NCI-H128 (cell line): ENCODE data around the gene ACACB.

Experiments
- DNase-seq: peaks from one replicate; lab custom pipeline; 2025; ENCODE audit not compliant: unreplicated experiment; lab: John Stamatoyannopoulos, UW

Gene ACACB

DNA sequence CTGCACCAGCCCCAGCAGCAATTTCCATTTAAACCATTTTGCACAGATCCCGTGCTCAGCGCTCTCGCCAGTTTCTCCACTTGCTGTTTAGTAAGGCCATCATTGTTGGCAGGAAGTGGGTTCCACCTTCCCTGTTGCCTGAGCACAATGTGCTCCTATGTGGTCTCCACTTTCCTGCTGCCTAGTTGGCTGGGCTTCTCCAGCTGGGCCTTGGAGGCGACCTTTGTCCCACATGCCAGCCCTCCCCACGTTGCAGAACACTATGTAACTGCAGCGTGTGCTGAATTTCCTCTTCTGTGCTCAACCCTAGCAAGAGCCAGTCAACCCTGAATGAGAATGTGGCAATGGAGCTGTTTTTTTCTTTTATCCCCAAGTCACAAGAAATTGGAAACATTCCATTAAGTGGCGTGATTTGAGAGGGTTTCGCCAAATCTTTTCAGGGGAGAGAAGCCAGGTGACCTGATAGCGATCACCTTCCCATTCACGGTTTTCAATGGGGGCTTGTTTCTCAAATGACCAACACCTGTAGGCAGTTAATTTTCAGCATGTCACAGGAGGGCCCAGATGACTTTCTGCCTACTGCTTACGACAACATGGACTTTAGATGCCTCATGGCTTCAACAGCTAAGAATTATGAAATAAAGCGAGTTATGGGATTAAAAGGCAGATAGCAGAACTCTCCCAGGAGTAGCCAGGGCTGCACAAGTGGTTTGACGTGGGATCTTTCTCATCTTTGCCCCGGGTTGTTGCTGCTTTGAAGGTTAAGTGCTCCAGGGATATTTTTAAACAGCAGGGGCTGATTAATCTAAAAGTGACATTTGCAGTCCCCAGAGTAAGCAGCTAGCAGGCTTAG, at the start of gene ACACB:
Gene ACACB, plus strand, starts transcription at position 830 of the 853 bp plus-strand sequence. CDS start 22,819 bp downstream, outside the sequence.
- DNase-seq = no peak

DNA sequence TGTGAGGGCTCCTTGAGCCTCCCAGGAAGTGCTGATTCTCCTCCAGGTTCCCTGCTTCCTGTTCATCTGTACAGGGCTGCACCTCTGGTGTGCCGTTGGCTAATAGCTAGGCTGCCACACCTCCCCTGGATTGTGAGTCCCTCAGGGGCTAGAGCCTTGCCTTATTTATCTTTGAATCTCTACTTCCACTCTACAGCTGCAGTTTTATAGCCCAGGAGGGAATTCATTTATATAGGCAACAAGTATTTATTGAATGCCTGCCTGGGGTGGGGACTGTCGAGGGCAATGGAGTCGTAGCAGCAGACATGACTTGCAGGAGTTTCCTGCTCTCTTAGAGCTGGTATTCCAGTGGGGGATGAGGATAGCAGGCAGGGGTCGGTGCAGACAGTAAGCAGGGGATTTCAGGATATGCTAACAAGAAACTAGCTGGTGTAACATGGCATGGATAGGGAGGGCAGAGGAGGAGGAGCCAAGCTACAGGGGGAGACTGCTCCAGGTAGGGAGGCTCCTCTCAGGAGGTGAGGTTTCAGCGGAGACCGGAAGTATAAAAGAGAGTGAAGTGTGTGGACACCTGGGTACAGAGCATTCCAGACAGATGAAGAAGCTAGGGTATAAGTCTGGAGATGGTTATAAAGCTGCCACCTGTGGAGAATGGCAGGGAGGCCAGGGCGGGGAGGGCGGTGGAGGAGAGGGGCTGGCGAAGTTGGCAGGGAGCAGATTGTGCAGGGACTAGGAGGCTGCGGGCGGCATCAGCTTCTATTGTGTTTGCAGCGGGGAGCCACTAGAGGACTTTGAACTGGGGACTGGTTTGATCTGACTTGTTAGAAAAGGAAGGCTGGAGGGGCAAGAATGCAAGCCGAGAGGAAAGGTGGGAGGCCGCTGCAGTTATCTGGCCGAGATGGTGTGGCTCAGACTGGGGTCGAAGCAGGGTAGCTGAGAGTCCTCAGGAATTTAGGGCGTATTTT, 46.8 kb upstream of the ACACB start:
- no peak for DNase-seq

DNA sequence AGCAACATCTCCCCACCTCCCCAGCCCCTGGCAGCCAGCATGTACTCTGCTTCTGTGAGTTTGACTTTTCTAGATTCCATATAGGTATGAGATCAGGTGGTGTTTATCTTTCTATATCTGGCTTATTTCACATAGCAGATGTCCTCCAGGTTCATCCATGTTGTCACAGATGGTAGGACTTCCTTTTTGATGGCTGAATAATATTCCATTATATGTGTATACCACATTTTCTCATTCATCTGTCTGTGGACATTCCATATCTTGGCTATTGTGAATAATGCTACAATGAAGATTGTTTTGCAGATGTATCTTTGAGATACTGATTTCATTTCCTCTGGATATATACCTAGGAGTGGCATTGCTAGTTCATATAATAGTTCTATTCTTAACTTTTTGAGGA, 41.5 kb upstream of the ACACB start:
- DNase-seq = no peak

- DNase-seq = no peak
Observed at GRCh38 chr12:109082751-109083150, 33.6 kb upstream of the ACACB start.

DNA sequence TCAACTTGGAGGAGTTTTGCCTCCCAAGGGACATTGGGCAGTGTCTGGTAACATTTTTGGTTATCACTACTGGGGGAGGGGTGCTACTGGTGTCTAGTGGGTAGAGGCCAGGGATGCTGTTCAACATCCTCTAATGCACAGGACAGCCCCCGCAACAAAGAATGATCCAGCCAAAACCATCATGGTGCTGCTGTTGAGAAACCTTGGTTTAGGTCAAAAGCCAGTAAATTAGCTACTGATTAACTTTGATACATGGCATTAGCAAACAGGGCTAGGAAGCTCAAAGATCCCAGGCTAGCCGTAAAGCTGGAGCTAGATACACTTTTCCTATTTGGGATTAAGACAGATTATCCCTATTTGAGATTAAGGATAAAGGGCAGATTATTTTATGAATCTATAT, 32.0 kb upstream of the ACACB start:
- no peak for DNase-seq

DNA sequence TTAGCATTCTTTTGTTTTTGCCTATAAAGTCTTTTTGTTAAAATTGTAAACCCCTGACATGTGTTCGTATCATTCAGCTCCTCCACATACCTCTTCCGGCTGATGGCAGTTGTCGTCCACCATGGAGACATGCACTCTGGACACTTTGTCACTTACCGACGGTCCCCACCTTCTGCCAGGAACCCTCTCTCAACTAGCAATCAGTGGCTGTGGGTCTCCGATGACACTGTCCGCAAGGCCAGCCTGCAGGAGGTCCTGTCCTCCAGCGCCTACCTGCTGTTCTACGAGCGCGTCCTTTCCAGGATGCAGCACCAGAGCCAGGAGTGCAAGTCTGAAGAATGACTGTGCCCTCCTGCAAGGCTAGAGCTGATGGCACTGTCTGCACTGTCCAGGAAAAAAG, 30.8 kb upstream of the ACACB start:
- DNase-seq = no peak

DNA sequence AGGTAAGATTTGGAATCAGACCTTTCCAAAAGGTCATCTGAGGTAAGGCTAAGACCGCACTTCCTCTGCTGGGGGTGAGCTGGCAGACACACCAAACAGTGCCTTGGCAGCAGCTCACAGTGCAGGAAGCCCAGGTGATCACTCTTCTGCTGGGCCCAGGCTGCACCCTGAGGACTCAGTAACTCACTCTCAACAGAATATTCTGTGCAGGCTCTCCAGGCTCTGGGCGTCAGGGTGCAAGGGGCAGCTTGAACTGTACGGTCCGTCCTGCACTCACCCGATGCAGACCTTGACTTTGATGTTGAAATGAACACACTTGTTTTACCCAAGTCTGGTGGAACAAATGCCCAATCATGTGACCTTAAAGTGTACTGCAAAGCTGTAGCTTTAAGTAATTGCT, 29.1 kb upstream of the ACACB start:
- DNase-seq = no peak

DNA sequence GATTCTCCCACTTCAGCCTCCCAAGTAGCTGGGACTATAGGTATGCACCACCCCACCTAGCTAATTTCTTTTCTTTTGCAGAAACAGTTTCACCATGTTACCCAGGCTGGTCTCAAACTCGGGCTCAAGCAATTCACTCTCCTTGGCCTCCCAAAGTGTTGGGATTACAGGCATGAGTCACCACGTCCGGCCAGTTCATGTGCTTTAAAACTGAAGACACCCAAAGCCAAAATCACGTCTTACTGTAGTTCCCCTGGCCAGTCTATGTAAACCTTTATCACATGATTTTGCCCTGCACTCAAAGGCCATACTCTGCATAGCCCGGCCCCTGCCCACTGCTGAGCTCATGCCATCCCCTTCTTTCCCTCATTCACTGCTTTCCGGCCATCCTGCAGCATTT, 27.6 kb upstream of the ACACB start:
- no peak for DNase-seq

DNA sequence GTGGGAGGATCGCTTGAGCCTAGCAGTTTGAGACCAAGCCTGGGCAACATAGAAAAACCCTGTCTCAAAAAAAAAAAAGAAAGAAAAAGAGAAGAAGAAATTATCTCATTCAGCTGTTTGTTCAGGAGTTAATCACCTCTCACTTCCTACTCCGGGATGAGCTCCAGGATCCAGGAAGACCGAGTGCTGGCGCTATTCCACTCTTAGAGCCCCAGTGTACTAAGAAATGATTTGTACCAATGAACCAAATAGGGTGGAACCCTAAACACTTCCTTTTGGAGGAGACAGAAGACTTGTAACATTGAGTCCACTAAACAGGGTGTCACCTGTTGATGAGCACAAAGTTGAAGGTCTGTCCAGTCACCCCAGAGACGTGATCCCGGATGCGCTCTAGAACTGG, 26.7 kb upstream of the ACACB start:
- no peak for DNase-seq

- DNase-seq = no peak
Observed at GRCh38 chr12:109092497-109093021, 23.8 kb upstream of the ACACB start.

DNA sequence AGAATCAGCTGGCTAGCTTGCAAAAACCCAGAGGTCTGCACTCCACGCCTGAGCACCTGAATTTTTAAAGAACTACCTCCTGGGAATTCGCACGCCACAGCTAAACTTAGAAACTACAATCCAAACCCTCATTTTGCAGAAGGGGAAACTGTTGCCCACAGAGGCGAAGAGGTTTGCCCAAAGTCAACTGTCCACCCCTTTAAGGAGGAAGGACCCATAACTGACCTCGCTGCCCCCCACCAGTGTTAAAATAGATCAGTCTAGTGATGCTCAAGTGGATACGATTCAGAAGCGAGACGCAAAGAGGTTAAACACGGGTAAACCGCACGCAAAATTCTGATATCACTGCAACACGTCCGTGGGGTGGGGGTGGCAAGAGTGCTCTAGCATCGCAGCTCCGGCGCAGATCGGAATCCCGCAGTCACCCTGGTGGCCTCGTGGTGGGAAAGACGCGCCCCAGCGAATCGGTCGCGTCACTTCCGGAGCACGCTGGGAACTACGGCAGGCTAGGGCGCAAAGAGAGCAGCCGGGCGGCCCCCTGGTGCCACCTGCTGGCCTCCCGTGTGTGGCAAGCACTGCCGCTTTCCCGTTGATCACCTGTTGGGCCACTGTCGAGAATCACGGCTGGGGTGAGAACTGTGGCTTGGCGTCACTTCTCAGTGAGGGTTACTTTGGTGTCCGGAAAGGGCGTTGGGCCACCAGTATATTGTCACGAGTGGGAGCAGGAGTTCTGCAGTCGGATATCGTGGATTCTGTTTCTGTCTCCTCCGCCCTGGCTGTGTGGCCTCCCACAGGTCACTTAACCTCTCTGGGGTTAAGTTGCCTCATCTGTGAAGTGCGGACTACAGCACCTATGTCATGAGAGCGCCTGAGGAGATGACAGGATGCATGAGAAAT, 23.1 kb upstream of the ACACB start, which contains the start of gene ALKBH2:
Gene ALKBH2, minus strand, starts transcription at position 451 of the 897 bp plus-strand sequence. CDS start 686 bp downstream, outside the sequence.
- peak; percentile 91 for DNase-seq

- no peak for DNase-seq
Observed at GRCh38 chr12:109097140-109097434, 19.3 kb upstream of the ACACB start.

- peak; percentile 88 for DNase-seq
Observed at GRCh38 chr12:109097435-109098182, 18.8 kb upstream of the ACACB start, which contains the start of gene UNG. UNG (plus strand) TSS chr12:109097597; CDS start chr12:109097680, 83 bp downstream.

GRCh38 chr12:109098183-109098604, 18.2 kb upstream of the ACACB start:
- no peak for DNase-seq

DNA sequence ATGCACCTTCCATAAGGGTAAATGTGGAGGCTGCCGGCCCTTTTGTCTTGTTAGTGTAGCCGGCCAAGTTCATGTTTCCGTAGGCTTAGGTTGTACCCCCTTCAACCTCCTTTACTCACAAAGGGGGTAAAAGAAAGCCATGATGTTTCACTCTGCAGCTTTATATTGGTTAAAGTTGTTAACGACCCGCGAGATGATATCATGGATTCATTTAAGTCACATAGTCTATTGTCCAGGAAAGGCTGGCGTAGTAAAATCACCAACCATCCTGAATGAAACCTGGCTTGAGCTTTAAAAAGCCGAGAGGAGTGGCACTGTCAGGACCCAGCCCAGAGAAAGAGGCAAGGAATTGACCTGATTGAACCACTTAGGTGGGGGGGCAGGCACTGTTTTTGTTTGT, 17.7 kb upstream of the ACACB start:
- DNase-seq = no peak

GRCh38 chr12:109099431-109100020, 16.9 kb upstream of the ACACB start:
- DNase-seq = no peak

DNA sequence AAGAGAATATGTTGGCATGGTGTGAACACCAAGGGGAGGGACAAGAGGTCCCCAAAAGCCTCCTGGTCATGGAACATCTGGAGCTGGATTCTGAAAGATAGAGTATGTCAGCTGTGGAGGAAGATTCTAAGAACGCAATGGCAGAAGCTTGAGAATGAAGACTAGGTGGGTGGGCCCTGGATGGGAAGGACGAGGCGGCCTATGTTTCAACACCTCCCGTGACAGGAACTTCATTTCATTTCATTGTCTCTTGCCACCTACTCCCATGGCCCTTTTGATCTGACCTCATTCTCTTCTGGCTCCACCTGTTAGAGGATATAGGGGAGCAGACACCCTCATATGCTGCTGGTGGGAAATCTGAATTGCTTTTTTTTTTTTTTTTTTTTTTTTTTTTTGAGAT, 15.6 kb upstream of the ACACB start:
- no peak for DNase-seq

GRCh38 chr12:109102491-109102890, 13.9 kb upstream of the ACACB start:
- DNase-seq = no peak

DNA sequence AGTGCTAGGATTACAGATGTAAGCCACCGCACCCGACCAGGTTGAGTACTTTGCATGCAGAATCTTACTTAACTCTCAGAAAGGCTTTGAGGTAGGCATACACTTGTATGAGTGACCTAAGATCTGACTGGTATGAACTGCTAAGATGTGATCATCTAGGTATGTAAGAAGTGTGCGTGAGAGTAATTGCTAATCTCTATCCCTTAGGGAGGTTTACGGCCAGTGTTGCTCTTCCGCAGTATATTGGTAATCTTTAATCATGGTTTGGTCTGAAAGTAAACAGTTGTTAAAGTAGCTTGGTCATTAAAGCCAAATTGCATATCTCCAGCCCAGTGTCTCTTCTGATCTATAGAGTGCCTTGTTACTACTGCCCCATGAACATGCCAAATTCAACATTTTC, 11.2 kb upstream of the ACACB start:
- DNase-seq = no peak
